MM.1S (cell line): ENCODE results near the gene FNIP2.

Source experiments
- EZH2 ChIP-seq: fragments of 300-600 bp; sonication (generic); optimal IDR thresholded peaks from 2 replicates; pipeline ENCODE3; 2017; ENCODE audit warnings: low read depth, mild to moderate bottlenecking, antibody characterized with exemption, low read length, mixed read lengths
- TF ChIP-seq, protein P1 (sequence below): fragments of 300-600 bp; sonication (generic); IDR thresholded peaks from 2 replicates; pipeline ENCODE4 v1.5.1; 2016; ENCODE audit warnings: antibody characterized with exemption, low read length, mixed read lengths

DNA sequence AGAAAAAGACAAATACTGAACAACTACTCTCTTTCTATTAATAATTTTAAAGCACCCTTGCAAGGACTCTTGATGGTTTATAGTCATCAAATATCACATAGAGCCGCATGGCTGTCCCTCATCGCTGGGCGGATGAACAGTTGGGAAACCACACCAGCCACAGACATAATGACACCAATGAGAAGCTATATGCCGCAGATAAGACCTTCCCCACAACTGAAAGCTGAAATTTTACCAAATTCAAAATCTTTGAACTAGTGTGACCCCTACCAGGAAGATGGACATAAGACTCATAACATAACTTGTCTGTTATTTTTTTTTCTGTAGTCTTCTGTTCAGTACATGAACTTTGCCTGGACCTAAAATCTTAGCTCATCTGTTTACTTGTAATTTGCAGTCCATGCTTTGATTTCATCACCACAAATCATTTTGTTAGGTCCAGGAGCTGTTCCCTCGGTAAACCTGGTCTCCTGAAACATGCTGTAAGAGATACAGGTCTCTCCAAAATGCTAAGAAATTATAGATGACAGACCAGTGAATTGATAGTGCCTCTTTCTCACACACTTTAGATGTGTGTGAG is 176.8 kb downstream of the FNIP2 start:
- TF ChIP-seq, protein P1, sequence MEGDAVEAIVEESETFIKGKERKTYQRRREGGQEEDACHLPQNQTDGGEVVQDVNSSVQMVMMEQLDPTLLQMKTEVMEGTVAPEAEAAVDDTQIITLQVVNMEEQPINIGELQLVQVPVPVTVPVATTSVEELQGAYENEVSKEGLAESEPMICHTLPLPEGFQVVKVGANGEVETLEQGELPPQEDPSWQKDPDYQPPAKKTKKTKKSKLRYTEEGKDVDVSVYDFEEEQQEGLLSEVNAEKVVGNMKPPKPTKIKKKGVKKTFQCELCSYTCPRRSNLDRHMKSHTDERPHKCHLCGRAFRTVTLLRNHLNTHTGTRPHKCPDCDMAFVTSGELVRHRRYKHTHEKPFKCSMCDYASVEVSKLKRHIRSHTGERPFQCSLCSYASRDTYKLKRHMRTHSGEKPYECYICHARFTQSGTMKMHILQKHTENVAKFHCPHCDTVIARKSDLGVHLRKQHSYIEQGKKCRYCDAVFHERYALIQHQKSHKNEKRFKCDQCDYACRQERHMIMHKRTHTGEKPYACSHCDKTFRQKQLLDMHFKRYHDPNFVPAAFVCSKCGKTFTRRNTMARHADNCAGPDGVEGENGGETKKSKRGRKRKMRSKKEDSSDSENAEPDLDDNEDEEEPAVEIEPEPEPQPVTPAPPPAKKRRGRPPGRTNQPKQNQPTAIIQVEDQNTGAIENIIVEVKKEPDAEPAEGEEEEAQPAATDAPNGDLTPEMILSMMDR, result no peak
- TF ChIP-seq EZH2, result no peak
